DMS114 treated with DMSO at 0.1 percent for 48 hours (cell line): ENCODE data around the gene PSMF1.

Experiments
- DNase-seq: peaks from one replicate; lab custom pipeline; 2025; ENCODE audit not compliant: unreplicated experiment; lab: John Stamatoyannopoulos, UW

PSMF1 gene

GRCh38 chr20:1163653-1164052 lies 45.3 kb downstream of the PSMF1 start:
- no peak for DNase-seq

- no peak for DNase-seq
Measured at GRCh38 chr20:1164871-1165270, 46.5 kb downstream of the PSMF1 start.

- no peak for DNase-seq
Measured at GRCh38 chr20:1165521-1165920, 47.1 kb downstream of the PSMF1 start.

- no peak for DNase-seq
Measured at GRCh38 chr20:1165941-1166340, 47.5 kb downstream of the PSMF1 start.

GRCh38 chr20:1166948-1167720 lies 48.7 kb downstream of the PSMF1 start:
- DNase-seq: no peak

- DNase-seq: no peak
Measured at GRCh38 chr20:1169224-1169623, 50.8 kb downstream of the PSMF1 start.

GRCh38 chr20:1171461-1172093 lies 53.2 kb downstream of the PSMF1 start:
- DNase-seq: no peak

- no peak for DNase-seq
Measured at GRCh38 chr20:1173698-1174097, 55.3 kb downstream of the PSMF1 start.

GRCh38 chr20:1174787-1175186 lies 56.4 kb downstream of the PSMF1 start:
- no peak for DNase-seq

GRCh38 chr20:1177680-1178079 lies 59.3 kb downstream of the PSMF1 start:
- no peak for DNase-seq

GRCh38 chr20:1178103-1178502 lies 59.7 kb downstream of the PSMF1 start:
- DNase-seq: no peak

GRCh38 chr20:1178623-1179022 lies 60.2 kb downstream of the PSMF1 start:
- DNase-seq: no peak

- no peak for DNase-seq
Measured at GRCh38 chr20:1180949-1181348, 62.5 kb downstream of the PSMF1 start.

- DNase-seq: no peak
Measured at GRCh38 chr20:1182106-1182505, 63.7 kb downstream of the PSMF1 start.

GRCh38 chr20:1183153-1183552 lies 64.8 kb downstream of the PSMF1 start:
- no peak for DNase-seq

- no peak for DNase-seq
Measured at GRCh38 chr20:1184260-1184637, 65.8 kb downstream of the PSMF1 start.

GRCh38 chr20:1184638-1185315 lies 66.4 kb downstream of the PSMF1 start, which contains the start of gene TMEM74B:
Gene TMEM74B, minus strand, starts transcription at chr20:1184981. Its CDS starts 1,180 bp downstream, at chr20:1183801.
- DNase-seq: no peak

GRCh38 chr20:1185316-1185741 lies 66.9 kb downstream of the PSMF1 start:
- DNase-seq: no peak

- peak; percentile 27 for DNase-seq
Measured at GRCh38 chr20:1185790-1186334, 67.5 kb downstream of the PSMF1 start.

GRCh38 chr20:1186367-1186991 lies 68.1 kb downstream of the PSMF1 start:
- no peak for DNase-seq

GRCh38 chr20:1187605-1188171 lies 69.3 kb downstream of the PSMF1 start:
- no peak for DNase-seq
